ENCODE results near the gene APP. TPM values are rescaled to one million over a fixed set of nuclear protein-coding genes. Genes with fewer than 3 reads are reported as not detected.
"Not testable (repeated sequence)": the region's sequence is repeated elsewhere in the genome, so short reads cannot be mapped to it uniquely, and the experiment has no call there.

Gene APP
- total RNA-seq, 4 donors from 2014 or later = 197 to 380 (median 296) TPM

DNA sequence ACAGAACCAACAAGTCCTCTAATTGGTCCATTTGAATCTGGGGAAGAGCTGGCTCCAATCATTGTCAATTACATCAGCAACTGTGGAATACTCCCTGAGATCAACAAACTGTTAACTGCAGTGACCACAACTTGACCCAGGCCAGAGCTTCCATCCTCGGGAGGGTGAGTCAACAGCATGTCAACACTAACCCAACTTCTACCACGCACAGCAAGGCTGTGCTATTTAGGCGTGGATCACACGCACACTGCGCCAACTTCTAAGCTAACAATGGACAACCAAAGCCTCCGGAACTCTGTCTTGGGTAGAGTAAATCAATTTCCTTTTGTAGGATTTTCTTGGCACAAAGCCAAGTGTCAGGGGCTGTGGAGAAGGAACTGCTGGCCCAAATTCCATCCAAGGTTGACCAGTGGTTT lies 30.4 kb downstream of the APP start:
- TF ChIP-seq, protein P1, sequence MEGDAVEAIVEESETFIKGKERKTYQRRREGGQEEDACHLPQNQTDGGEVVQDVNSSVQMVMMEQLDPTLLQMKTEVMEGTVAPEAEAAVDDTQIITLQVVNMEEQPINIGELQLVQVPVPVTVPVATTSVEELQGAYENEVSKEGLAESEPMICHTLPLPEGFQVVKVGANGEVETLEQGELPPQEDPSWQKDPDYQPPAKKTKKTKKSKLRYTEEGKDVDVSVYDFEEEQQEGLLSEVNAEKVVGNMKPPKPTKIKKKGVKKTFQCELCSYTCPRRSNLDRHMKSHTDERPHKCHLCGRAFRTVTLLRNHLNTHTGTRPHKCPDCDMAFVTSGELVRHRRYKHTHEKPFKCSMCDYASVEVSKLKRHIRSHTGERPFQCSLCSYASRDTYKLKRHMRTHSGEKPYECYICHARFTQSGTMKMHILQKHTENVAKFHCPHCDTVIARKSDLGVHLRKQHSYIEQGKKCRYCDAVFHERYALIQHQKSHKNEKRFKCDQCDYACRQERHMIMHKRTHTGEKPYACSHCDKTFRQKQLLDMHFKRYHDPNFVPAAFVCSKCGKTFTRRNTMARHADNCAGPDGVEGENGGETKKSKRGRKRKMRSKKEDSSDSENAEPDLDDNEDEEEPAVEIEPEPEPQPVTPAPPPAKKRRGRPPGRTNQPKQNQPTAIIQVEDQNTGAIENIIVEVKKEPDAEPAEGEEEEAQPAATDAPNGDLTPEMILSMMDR (IDR thresholded peaks at IDR 0.05) = no peak
- DNase-seq (ENCODE audit: low spot score) = no peak
- peak; percentile 66 for ATAC-seq (ENCODE audit: low FRiP score)

DNA sequence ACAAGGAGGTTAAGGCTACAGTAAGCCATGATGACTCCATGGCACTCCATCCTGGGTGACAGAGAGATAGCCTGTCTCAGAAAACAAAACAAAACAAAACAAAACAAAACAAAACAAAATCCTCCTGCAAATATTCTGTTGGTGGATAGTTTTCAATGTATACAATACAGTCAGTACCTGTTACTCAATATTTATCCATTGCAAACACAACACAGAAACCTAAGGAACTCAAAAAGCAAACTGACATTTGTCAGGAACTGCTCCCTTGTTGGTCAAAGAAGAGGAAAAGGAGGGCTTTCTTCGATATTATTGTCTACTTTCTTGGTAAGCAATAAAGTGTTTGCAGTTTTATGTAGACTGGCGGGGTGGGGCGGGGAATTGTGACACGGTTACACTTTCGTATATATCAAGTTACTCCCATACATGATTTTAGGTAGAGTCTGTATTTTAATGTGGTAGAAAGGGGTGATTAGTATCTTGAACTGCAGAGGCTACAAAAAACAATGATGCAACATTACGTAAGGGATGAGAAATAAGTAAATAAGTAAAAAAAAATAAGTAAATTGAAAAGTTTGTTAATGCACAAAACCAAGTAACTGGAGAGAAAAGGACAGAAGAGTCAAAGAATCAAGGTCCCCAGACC lies 31.8 kb downstream of the APP start:
- DNase-seq (ENCODE audit: low spot score) = no peak
- no peak for ATAC-seq (ENCODE audit: low FRiP score)
- TF ChIP-seq, protein P1 (IDR thresholded peaks at IDR 0.05) = no peak

- ATAC-seq (ENCODE audit: low FRiP score) (no peak), DNase-seq (ENCODE audit: low spot score) (no peak)
- TF ChIP-seq, protein P1 (IDR thresholded peaks at IDR 0.05) = no peak
These were observed 33.0 kb downstream of the APP start for GRCh38 chr21:26137379-26138060.

DNA sequence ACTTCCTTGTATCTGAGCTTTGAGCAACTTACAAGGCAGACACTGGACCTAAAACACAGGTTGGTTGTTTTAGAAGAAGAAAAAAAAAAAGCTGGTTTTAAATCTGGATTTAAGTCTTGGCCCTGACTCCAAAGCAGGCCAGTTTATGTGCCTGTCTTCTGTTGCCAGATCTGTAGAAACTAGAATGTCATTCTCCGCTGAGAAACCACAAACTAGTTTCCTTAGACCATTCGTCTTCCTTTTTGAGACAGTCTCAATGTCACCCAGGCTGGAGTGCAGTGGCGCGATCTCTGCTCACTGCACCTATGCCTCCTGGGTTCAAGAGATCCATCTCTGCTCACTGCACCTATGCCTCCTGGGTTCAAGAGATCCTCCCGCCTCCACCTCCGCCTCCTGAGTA lies 33.9 kb downstream of the APP start:
- TF ChIP-seq, protein P1 (IDR thresholded peaks at IDR 0.05) = no peak
- ATAC-seq (ENCODE audit: low FRiP score) (no peak), DNase-seq (ENCODE audit: low spot score) (no peak)

DNA sequence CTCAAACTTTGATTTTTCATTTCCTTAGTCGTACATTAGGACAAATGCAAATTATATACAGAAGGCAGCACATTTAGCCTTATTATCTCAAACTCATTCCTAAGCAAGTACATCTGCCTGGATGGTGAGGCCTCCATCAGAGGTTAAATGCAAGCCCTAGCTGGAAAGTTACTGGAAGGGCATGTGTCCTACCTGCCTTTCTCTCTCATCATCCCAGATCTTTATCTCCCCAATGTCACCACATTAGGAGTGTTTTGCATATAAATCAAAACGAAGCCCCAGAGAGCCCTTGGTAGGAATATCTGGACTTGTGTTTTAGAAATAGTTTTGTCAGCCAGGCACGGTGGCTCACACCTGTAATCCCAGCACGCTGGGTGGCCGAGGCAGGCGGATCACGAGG lies 35.0 kb downstream of the APP start:
- TF ChIP-seq, protein P1 (IDR thresholded peaks at IDR 0.05) = no peak
- DNase-seq (ENCODE audit: low spot score) (no peak), ATAC-seq (ENCODE audit: low FRiP score) (no peak)

GRCh38 chr21:26131554-26131953 lies 39.0 kb downstream of the APP start:
- TF ChIP-seq, protein P1 (IDR thresholded peaks at IDR 0.05) = no peak
- DNase-seq (ENCODE audit: low spot score) (no peak), ATAC-seq (ENCODE audit: low FRiP score) (no peak)

DNA sequence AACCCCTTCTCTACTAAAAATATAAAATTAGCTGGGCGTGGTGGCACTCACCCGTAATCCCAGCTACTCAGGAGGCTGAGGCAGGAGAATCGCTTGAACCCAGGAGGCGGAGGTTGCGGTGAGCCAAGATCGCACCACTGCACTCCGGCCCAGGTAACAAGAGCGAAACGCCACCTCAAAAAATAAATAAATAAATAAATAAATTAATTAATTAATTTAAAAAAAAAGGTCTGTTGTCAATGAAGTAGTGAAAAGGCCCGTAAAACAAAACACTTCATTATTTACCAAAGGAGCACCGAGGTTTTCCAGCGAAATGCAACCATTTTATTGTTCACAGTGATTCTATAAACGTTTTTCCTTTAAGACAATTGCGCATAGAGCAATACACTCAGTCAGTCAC lies 39.5 kb downstream of the APP start:
- ATAC-seq (ENCODE audit: low FRiP score); DNase-seq (ENCODE audit: low spot score): not testable (repeated sequence)

Measured in omental fat pad (tissue), 4 donors.